HG03442 (cell line): ENCODE data around the gene PRKN.

Experiments
- ATAC-seq: cut with Tn5 transposase; IDR thresholded peaks from one replicate; pipeline ENCODE4 v1.9.1; 2021; ENCODE audit warnings: mild to moderate bottlenecking, moderate library complexity; ENCODE audit not compliant: unreplicated experiment

The PRKN gene

DNA sequence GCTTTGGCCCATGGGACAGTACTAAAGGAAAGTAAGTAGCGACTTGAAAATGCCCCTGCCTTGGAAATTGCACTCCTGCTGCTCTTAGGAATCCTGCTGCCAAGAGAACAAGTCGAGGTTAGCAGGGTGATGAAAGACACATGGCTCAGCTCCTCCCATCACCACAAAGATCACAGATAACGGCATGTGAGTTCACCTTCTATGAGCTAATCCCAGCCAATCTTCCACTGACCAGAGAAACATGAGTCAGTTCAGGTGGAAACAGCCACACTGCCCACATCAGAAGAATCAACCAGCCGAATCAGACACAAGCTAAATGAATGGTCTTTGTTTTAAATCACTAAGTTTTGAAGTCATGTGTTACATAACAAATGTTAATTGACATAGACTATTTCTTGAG, 106.3 kb downstream of the PRKN start:
- no peak for ATAC-seq

- ATAC-seq: no peak
Observed at GRCh38 chr6:162620073-162620472, 107.5 kb downstream of the PRKN start.

DNA sequence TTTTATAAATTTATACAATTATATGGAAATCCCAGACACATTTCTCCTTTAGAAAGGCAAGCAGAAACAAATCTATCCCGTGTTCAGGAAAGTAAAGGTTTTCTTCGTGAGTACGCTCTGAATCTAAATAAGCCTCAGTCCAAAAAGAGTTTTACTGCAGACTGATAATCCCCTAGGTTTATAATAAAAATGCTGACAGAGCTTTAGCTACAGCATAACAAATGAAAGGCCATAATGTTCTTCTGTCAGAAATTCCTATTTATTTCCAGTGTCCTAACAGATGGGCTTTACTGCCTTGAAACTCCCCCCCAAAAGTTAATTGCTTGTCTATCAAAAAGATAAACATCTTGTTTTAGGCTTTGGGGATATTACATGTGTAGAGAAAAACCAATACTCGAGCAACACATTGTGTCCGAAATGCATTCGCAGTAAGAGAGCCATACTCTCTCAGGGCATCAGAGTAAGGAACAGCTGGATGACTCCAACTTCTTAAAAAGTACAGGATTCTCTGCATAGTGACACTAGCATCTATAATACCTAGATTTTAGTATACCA, 109.0 kb downstream of the PRKN start:
- ATAC-seq: no peak

GRCh38 chr6:162615016-162615705, 112.4 kb downstream of the PRKN start:
- no peak for ATAC-seq

- ATAC-seq: no peak
Observed at GRCh38 chr6:162613310-162613709, 114.3 kb downstream of the PRKN start.

DNA sequence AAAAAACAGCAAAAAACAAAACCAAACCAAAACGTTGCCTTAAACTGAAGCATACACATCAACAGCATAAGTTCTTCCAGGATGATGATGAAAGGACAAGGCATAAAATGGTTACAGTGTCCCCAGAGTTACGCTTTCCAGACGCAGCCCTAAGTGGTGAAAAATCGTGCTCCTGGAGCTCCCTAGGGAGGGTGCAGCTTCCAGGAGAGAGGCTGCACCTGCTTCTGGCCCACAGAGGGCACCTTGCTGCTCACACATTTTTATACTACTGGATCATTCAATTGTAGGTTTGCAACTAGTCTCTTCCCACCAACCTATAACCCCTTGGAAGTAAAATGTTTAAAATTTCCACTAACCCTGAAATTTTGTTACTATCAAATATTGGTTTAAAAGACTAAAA, 115.0 kb downstream of the PRKN start:
- no peak for ATAC-seq

GRCh38 chr6:162610351-162610750, 117.2 kb downstream of the PRKN start:
- ATAC-seq: no peak

DNA sequence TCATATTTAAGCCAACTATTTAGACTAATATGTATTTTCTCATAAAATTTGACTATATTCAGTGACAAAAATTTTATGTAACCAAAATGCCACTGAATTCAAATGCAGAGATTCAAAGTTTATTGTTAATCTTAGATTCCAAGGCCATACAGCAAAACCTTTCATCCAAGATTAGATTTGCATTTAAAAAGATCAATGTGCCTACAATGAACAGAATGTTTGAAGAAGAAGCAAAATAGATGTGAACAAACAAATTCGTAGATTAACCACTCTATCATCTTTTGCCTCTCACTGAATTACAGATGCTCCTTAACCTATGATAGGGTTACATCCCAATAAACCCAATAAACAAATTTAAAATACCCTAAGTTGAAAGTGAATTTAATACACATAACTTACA, 121.7 kb downstream of the PRKN start:
- ATAC-seq: no peak

DNA sequence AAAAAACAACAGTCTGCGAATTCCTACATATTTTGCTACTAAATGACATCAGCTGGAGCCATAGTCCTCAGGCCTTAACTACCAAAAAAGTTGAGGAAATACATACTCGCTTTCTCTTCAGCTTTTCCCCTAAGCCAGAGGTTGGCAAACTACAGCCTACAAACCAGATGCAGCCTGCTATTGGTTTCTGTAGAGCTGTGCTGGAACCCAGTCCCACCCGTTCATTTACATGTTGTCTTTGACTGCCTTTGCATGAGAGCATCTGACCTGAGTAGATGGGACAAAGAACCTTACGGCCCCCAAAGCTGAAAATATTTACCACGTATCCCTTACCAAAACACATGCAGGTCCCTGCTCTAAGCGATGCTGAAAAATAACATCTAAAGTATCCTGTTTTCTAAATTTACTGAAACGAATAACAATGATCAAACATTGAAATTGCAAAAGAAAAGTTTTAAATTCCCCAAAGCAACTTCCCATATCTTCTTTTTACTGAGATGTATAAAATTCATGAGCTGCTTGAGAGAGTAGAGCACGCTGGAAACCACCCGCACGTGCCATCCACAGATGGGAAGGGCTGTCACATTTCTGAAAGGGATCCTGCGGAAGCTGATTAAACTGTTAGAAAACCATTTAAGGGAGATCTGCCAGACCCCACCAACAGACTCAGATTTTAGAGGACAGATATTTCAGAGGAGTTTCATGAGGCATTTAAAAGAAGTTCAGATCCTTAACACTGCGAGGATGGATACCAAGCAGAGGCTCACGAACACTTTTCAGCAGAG, 124.1 kb downstream of the PRKN start:
- no peak for ATAC-seq

DNA sequence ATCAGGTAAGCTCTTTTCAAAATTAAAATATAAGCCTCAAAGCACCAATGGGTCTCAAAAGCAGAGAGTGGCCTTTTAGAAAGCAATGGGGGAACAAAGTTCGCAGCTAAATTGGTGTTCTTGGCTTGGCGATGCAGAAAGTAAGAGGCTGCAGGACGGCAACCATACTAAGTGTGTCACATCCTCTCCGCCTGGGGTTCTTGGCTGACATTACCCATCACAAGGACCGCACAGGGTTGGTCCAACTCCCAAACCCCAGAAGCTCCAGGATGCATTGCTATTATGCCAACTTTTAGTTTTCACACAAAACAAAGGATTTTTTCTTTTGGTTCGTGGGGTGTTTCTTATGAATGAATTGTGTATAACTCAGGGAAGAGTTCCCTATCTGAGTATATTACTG, 124.8 kb downstream of the PRKN start:
- no peak for ATAC-seq

DNA sequence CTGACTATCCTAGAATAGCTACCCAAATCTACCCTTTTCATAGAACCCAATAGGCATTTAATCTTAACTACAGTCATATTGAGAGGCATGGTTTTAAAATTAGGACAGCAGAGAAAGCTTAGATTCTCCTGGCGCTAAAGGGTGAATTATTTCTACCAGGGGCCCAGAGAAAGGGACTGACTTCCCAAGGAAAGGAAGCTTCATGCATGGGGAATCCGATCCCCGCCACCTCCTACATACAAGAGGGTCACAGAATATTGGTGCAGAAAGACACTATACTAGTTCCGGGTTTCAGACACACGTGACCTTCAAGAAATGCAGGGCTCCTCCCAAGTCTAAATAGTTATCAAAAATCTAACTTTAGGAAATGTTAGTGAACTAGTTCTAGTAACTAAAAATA, 130.9 kb downstream of the PRKN start:
- no peak for ATAC-seq

- ATAC-seq: no peak
Observed at GRCh38 chr6:162591517-162591916, 136.0 kb downstream of the PRKN start.

DNA sequence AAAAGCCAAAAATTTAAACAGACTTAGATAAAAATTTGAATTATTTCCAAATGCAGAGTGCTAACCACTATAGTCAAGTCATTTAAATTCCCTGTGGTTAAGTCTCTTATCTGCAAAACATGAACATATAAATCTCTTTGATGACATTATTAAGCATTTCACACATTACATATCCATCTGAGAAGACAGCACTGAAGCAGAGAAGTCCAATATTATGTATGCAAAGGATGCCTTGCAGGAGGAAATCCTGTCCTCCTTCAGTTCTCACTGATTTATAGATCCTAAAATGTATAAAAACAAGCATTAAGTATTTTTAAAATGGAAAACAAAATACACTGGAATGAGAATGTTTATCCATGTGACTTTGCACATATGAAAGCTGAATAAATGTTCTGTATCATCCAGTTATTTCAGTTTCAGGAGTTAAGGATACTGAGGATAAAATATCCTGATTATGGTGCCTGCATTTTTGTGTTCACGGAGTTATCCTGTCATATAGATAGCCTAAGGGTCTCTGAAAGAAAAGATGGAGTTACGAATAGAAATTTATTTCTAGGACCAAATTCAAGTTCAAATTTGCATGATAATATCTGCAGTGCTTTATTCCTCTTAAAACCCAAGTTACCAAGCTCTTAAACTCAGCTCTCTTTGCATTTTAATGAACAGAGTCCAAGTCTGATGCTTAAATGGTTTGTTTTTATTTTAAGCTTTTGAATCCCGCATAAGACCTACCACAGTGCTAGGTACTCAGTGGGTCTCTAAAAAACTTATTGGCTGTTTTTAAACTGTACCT, 145.4 kb downstream of the PRKN start:
- ATAC-seq: no peak

DNA sequence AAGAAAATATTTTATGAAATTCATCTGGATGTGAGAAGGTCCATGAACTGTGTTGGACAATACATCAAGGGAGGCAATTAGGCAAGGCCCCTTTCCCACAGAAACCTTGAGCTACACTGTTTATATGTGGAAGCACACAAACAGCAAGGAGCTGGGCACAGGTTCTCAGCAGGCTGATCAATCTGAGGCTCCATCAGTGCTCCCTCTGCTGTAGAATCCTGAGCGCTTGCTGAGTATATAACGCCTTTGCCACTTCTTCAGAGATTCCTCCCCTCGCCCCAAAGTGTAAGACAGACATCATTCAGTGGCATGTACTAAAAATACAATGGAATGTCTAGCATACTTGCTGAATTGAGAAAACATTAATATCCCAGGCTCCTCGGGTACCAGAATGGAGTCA, 146.9 kb downstream of the PRKN start:
- ATAC-seq: no peak

DNA sequence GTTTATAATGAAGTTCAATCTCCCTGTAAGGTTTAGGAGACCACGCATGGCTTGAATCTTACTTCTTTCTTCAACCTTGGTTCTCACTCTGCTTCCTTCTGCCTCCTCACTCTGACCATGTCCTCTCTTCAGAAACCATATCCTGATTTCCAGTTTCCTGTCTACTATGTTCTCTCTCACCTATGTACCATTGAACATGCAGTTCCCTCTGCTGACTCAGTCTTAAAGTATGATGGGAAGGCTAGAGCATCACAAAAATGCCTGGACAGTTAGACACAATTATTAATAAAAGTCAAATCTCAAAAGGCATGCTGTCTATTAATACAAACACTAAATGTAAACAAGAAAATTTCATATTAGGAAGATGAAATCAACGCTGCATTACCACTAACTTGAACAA, 151.6 kb downstream of the PRKN start:
- no peak for ATAC-seq

- ATAC-seq: no peak
Observed at GRCh38 chr6:162572240-162572639, 155.3 kb downstream of the PRKN start.

- no peak for ATAC-seq
Observed at GRCh38 chr6:162568266-162568665, 159.3 kb downstream of the PRKN start.

DNA sequence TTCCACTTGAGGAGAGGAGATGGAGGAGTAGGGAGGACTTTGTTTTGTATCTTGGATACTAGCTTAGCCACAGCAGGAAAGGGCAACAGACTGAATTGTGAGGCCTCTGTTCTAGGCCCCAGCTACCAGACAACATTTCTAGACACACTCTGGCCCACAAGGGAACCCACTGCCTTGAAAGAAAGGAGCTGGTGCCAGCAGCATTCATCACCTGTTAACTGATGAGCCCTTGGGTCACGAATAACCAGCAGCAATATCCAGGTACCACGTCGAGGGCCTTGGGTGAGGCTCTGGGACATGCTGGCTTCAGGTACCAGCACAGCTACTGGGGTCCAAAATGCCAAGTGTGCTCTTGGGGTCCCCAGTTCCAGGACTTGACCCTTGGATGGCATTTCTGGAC, 165.5 kb downstream of the PRKN start:
- no peak for ATAC-seq

DNA sequence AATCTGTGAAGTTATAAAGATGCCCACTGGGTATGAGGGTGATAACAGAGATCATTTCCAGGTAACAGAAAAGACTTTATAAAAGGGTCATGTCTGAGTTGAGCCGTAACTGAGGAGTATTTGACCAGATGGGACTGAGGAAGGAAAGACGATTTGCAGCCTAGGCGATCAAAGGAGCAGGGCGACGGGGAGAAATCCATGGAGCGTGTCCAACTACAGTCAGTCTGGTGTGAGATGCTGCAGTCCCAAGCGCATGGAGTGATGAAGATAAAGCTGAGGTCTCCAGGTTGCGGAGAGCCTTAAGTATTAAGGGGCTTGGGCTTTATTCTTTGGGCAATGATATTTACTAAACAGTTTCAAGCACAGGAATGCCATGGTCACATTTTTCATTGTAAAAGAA, 166.7 kb downstream of the PRKN start:
- no peak for ATAC-seq

DNA sequence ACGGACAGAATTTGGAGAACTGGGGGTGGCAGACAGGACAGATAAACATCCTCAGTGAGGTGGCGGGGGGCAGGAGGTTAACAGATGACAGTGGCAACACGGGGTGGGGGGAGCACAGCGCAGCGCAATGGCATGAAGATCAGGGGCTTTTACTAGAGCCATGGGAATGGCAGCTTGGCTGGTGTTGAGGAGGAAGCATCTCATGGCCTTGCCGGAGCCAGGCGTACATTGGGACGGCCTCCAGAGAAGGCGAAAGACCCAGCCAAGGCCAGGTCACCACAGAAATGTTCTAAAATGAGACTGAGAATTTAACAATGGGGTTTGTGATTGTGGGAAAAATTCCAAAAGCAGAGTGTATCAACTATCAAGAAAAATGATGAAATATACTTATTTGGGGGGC, 173.0 kb downstream of the PRKN start:
- no peak for ATAC-seq

GRCh38 chr6:162546905-162547304, 180.7 kb downstream of the PRKN start:
- no peak for ATAC-seq

- no peak for ATAC-seq
Observed at GRCh38 chr6:162543221-162543620, 184.3 kb downstream of the PRKN start.
